ENCODE measurements around the gene MTMR6.

- no peak for TF ChIP-seq CTCF (conservative IDR thresholded peaks at IDR 0.05)
- no peak for TF ChIP-seq ZFX (IDR thresholded peaks at IDR 0.05)
These were observed 32.5 kb upstream of the MTMR6 start for GRCh38 chr13:25319771-25320170.

All from C4-2B (cell line).